ENCODE measurements around the gene MEOX1.

DNA sequence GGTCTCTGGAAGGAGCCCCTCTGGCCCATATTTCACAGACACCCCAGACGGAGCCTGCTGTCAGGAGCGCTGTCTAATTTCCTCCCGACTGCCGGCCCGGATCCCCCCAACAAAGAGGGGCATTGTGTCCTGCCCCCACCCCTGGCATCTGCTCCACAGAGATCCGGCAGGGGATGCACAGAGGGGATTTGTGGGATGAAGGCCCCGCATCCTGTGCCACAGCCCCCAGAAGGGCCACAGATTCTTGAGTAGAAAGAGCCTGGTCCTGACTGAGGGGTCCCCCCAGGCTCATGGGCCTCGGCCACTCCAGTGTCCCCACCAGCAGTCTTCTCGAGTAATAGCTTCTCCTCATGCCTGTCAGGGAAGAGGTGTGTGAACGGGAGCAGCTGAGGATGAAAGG is 29.5 kb downstream of the MEOX1 start:
- TF ChIP-seq, protein P1, sequence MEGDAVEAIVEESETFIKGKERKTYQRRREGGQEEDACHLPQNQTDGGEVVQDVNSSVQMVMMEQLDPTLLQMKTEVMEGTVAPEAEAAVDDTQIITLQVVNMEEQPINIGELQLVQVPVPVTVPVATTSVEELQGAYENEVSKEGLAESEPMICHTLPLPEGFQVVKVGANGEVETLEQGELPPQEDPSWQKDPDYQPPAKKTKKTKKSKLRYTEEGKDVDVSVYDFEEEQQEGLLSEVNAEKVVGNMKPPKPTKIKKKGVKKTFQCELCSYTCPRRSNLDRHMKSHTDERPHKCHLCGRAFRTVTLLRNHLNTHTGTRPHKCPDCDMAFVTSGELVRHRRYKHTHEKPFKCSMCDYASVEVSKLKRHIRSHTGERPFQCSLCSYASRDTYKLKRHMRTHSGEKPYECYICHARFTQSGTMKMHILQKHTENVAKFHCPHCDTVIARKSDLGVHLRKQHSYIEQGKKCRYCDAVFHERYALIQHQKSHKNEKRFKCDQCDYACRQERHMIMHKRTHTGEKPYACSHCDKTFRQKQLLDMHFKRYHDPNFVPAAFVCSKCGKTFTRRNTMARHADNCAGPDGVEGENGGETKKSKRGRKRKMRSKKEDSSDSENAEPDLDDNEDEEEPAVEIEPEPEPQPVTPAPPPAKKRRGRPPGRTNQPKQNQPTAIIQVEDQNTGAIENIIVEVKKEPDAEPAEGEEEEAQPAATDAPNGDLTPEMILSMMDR (conservative IDR thresholded peaks at IDR 0.05; ENCODE audit: low read depth, low read length), result no peak
- no peak for TF ChIP-seq EZH2 (IDR thresholded peaks at IDR 0.05; ENCODE audit: low read length, unreplicated experiment)

All from PC-3 (cell line).